MM.1S (cell line): ENCODE results near the gene KDM4C.
"Not testable (repeated sequence)": the region's sequence is repeated elsewhere in the genome, so short reads cannot be mapped to it uniquely, and the experiment has no call there.

Experiments
- DNase-seq: peaks from one replicate; pipeline ENCODE4 v3.0.0-alpha.2; 2015
- H2AFZ ChIP-seq: fragments of 300-600 bp; sonication (generic); 2 replicates; pipeline ENCODE4 v1.6.0; 2016; ENCODE audit warnings: antibody characterized with exemption, low read length
- H3F3A ChIP-seq: fragments of 300-600 bp; sonication (generic); 2 replicates; pipeline ENCODE4 v1.6.1; 2016; ENCODE audit warnings: mild to moderate bottlenecking, antibody characterized with exemption, low read length, moderate library complexity, mixed read lengths; ENCODE audit not compliant: insufficient read depth
- H3K27ac ChIP-seq: fragments of 300-600 bp; sonication (generic); 2 replicates; pipeline ENCODE4 v1.5.1; 2016; ENCODE audit warnings: mild to moderate bottlenecking, low read length
- H3K27me3 ChIP-seq: fragments of 300-600 bp; sonication (generic); replicated peaks from 2 replicates; pipeline ENCODE4 v1.6.0; 2016; ENCODE audit warnings: low read length; ENCODE audit not compliant: insufficient read depth
- H3K36me3 ChIP-seq: fragments of 300-600 bp; sonication (generic); replicated peaks from 2 replicates; pipeline ENCODE4 v1.6.1; 2016; ENCODE audit warnings: mild to moderate bottlenecking, low read length, mixed read lengths; ENCODE audit not compliant: insufficient read depth
- H3K4me1 ChIP-seq: fragments of 300-600 bp; sonication (generic); 2 replicates; pipeline ENCODE4 v1.6.1; 2016; ENCODE audit warnings: low read length, mixed read lengths
- H3K4me2 ChIP-seq: fragments of 300-600 bp; sonication (generic); 2 replicates; pipeline ENCODE4 v1.6.0; 2016; ENCODE audit warnings: low read depth, low read length
- H3K4me3 ChIP-seq: fragments of 300-600 bp; sonication (generic); 2 replicates; pipeline ENCODE4 v1.5.1; 2016; ENCODE audit warnings: low read length, mixed read lengths
- H3K79me2 ChIP-seq: fragments of 300-600 bp; sonication (generic); 2 replicates; pipeline ENCODE4 v1.6.1; 2016; ENCODE audit warnings: mixed run types, low read length, mixed read lengths
- H3K9ac ChIP-seq: fragments of 300-600 bp; sonication (generic); 2 replicates; pipeline ENCODE4 v1.6.1; 2016; ENCODE audit warnings: low read length, mixed read lengths
- H3K9me2 ChIP-seq: fragments of 300-600 bp; sonication (generic); replicated peaks from 2 replicates; pipeline ENCODE4 v1.6.1; 2016; ENCODE audit warnings: mild to moderate bottlenecking, low read length, mixed read lengths; ENCODE audit not compliant: insufficient read depth
- H3K9me3 ChIP-seq: fragments of 300-600 bp; sonication (generic); replicated peaks from 2 replicates; pipeline ENCODE4 v1.6.1; 2016; ENCODE audit warnings: mild to moderate bottlenecking, low read length, mixed read lengths; ENCODE audit not compliant: insufficient read depth
- H4K20me1 ChIP-seq: fragments of 300-600 bp; sonication (generic); 2 replicates; pipeline ENCODE4 v1.6.1; 2016; ENCODE audit warnings: mild to moderate bottlenecking, low read length, moderate library complexity, mixed read lengths; ENCODE audit not compliant: insufficient read depth
- EZH2 ChIP-seq: fragments of 300-600 bp; sonication (generic); optimal IDR thresholded peaks from 2 replicates; pipeline ENCODE3; 2017; ENCODE audit warnings: low read depth, mild to moderate bottlenecking, antibody characterized with exemption, low read length, mixed read lengths
- EZH2phosphoT487 ChIP-seq: fragments of 300-600 bp; sonication (generic); IDR thresholded peaks from 2 replicates; pipeline ENCODE4 v1.6.1; 2018; ENCODE audit warnings: antibody characterized with exemption, low read length
- TF ChIP-seq, protein P1 (sequence below): fragments of 300-600 bp; sonication (generic); IDR thresholded peaks from 2 replicates; pipeline ENCODE4 v1.5.1; 2016; ENCODE audit warnings: antibody characterized with exemption, low read length, mixed read lengths

Gene KDM4C

DNA sequence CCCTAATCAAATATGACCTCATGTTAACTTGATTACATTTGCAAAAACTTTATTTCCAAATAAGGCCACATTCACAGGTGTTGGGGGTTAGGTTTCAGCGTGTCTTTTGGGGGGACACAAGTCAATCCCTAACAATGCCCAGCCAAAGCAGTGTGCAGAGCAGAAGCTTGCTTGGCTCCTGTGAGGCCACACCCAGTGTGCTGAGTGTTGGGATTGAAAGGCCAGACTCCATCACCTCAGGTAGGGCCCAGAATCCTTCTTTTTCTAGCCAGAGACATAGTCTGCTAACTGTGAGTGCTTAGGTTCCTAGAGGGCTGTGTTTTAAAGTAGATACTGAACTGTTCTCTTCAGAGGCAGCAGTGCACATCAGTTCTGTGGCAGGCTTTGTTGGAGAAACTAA lies 27.9 kb downstream of the KDM4C start:
- no peak overlapping the region for H3K4me2 ChIP-seq
- H4K20me1 ChIP-seq, result no peaks in the 10 kb centered on the region
- peaks cover 77% of the 10 kb centered on the region for H3K79me2 ChIP-seq
- no peaks in the 10 kb centered on the region for H3K9me3 ChIP-seq
- H3F3A ChIP-seq, result no peaks in the 10 kb centered on the region
- H2AFZ ChIP-seq, result no peak overlapping the region
- DNase-seq, result no peak
- TF ChIP-seq EZH2, result no peak
- TF ChIP-seq, protein P1, sequence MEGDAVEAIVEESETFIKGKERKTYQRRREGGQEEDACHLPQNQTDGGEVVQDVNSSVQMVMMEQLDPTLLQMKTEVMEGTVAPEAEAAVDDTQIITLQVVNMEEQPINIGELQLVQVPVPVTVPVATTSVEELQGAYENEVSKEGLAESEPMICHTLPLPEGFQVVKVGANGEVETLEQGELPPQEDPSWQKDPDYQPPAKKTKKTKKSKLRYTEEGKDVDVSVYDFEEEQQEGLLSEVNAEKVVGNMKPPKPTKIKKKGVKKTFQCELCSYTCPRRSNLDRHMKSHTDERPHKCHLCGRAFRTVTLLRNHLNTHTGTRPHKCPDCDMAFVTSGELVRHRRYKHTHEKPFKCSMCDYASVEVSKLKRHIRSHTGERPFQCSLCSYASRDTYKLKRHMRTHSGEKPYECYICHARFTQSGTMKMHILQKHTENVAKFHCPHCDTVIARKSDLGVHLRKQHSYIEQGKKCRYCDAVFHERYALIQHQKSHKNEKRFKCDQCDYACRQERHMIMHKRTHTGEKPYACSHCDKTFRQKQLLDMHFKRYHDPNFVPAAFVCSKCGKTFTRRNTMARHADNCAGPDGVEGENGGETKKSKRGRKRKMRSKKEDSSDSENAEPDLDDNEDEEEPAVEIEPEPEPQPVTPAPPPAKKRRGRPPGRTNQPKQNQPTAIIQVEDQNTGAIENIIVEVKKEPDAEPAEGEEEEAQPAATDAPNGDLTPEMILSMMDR, result no peak
- no peak for TF ChIP-seq EZH2phosphoT487
- no peaks in the 10 kb centered on the region for H3K27me3 ChIP-seq
- no peak overlapping the region for H3K4me3 ChIP-seq
- H3K4me1 ChIP-seq, result no peaks in the 10 kb centered on the region
- H3K9me2 ChIP-seq, result no peaks in the 10 kb centered on the region
- H3K36me3 ChIP-seq, result no peaks in the 10 kb centered on the region
- H3K27ac ChIP-seq, result no peak overlapping the region
- H3K9ac ChIP-seq, result no peak overlapping the region

DNA sequence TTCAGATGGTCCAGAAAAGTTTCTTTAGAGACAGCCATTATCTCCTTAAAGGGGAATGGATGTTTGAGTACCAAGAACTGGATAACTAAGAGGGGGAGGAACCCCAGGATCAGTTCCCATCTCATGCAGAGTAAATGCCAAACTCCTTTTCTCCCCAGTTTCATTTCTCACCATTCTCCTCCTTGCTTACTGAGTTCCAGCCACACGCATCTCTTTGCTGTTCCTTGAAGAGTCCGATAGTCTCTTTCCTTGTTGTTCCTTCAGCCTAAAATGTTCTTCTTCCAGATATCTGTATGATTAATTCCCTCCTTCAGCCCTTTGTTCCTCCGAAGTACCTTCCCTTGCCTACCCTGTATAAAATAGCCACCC lies 30.0 kb downstream of the KDM4C start:
- Histone ChIP-seq H3K36me3 (no peaks in the 10 kb centered on the region), H3K27ac (no peak overlapping the region), H3K4me1 (no peaks in the 10 kb centered on the region), H3K79me2 (peaks cover 68% of the 10 kb centered on the region), H3K9me2 (no peaks in the 10 kb centered on the region), H3K27me3 (no peaks in the 10 kb centered on the region), H4K20me1 (no peaks in the 10 kb centered on the region), H3K4me3 (no peak overlapping the region), H3K4me2 (no peak overlapping the region), H3K9ac (no peak overlapping the region), H2AFZ (no peak overlapping the region), H3F3A (no peaks in the 10 kb centered on the region), H3K9me3 (no peaks in the 10 kb centered on the region)
- TF ChIP-seq EZH2 (no peak), EZH2phosphoT487 (no peak)
- TF ChIP-seq, protein P1, result no peak
- no peak for DNase-seq

DNA sequence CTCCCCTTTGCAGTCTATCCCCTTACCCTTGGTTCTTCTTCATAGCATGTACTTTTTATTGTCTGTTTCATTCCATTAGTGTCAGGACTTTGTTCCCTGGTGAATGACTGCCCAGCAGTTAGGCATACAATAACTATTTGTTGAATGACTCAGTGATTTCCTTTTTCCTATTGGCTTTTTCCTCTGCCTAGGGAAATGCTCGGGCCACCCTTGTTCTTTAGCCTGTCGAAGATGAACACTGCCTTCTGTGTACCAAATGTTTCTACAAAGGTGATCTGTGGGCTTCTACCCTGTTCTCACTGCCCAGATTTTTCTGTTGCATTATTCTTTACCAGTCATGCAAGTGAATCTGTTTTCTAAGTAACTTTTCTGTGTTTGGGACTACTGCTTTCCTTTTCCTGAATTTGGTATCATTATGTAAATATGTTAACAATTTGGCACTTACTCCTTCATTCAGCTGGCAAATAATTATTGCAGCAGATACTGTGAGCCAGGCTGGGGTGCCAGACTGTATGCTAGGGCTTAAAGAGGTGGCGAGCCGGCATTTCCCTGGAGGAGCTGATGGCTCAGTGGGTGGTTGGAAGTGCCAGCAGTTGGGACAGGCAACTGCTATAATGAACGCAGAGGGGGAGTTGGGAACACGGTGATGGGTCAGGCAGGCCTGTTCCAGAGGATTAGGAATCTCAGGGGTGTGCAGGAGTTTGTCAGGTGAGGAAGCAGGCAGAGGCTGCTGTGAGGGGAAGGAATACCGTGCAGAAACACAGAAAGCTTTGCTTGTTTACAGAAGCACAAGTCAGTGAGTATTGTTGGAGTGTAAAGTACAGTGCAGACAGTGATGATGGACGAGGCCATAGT lies 30.6 kb downstream of the KDM4C start:
- Histone ChIP-seq H3K27me3 (no peaks in the 10 kb centered on the region), H3K79me2 (peaks cover 62% of the 10 kb centered on the region), H3K36me3 (no peaks in the 10 kb centered on the region), H3K27ac (no peak overlapping the region), H3K9me2 (no peaks in the 10 kb centered on the region), H3K9me3 (no peaks in the 10 kb centered on the region), H3K4me3 (no peak overlapping the region), H2AFZ (no peak overlapping the region), H3K4me2 (no peak overlapping the region), H3F3A (no peaks in the 10 kb centered on the region), H3K4me1 (no peaks in the 10 kb centered on the region), H4K20me1 (no peaks in the 10 kb centered on the region), H3K9ac (no peak overlapping the region)
- TF ChIP-seq, protein P1, result no peak
- no peak for TF ChIP-seq EZH2
- TF ChIP-seq EZH2phosphoT487, result no peak
- no peak for DNase-seq

DNA sequence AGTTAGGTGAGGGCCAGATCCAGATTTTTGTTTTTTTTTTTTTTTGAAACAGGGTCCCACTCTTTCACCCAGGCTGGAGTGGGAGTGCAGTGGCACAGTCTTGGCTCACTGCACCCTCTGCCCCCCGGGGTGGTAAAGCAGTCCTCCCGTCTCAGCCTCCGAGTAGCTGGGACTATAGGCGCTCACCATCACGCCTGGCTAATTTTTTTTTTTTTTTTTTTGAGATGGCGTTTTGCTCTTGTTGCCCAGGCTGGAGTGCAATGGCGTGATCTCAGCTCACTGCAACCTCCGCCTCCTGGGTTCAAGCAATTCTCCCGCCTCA lies 31.2 kb downstream of the KDM4C start:
- H3K4me1 ChIP-seq, H3K9ac ChIP-seq: not testable (repeated sequence)

More for the DNA sequence above, 31.2 kb downstream of the KDM4C start:
- not testable (repeated sequence) for H2AFZ ChIP-seq, DNase-seq, H3K36me3 ChIP-seq, H3K4me3 ChIP-seq, H3K4me2 ChIP-seq, H3K27me3 ChIP-seq, H3K27ac ChIP-seq, H3K9me2 ChIP-seq, H3F3A ChIP-seq, H3K9me3 ChIP-seq, H4K20me1 ChIP-seq
- peaks cover 56% of the 10 kb centered on the region for H3K79me2 ChIP-seq
